Measurements from ENCODE around the gene DESI1.

- TF ChIP-seq CTCF (IDR thresholded peaks at IDR 0.05) = no peak
- TF ChIP-seq POLR2A (IDR thresholded peaks at IDR 0.05) = no peak
These were observed 12.5 kb downstream of the DESI1 start for GRCh38 chr22:41608386-41608785.

Measured in uterus (tissue), 2 donors.